Cardiac fibroblast (primary cell): ENCODE measurements around the gene VPS41.
"Not testable (repeated sequence)": the region's sequence is repeated elsewhere in the genome, so short reads cannot be mapped to it uniquely, and the experiment has no call there.

Source experiments
- DNase-seq, 2 donors: peaks; one replicate each; pipeline versions ENCODE4 v3.0.0 to v3.0.0-alpha.2; 2010; ENCODE audit warnings: low read depth in 2 of 2
- H3K4me3 ChIP-seq, 2 donors: replicated peaks in 1 of 2; 1 replicate in 1 of 2; 2 replicates in 1 of 2; pipeline ENCODE4 v1.5.1; 2011; ENCODE audit warnings: low read depth in 2 of 2, low read length in 2 of 2, mild to moderate bottlenecking in 2 of 2, moderate library complexity in 1 of 2
- TF ChIP-seq, protein P1 (sequence below): IDR thresholded peaks from one replicate; pipeline ENCODE4 v1.5.1; 2011; ENCODE audit warnings: low read depth, mild to moderate bottlenecking, low read length, inconsistent platforms

The VPS41 gene

DNA sequence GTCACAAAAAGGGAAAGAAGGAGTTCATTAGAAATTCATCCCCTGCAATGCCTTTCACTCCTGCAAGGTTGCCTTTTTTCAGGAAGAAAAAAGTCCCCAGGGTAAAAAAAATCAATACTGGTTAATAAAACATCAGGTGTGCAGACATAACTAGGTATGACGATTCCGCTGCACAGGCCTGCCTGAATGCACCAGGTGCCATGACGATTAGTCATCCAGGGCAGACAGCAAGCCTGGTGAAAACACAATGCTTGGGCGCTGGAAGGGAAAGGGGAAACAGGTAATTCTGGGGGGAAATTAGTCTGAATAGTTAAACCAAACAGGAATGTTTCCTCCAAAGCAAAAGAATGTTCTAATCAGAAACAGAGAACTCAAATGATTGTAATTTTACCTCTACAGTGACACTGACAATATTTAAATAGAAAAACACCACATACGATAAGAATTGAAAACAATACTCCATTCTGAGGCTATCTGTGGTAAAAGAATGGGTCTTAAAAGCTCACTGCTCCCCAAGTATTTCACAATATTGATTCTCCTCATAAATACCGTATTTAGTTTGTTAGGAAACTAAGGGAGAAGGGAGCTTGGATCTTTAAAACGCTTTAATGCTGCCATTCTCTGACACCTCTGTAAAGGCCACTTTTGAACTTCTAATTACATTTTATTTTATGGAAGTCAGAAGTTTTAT lies 45.2 kb downstream of the VPS41 start:
- no peak for DNase-seq
- TF ChIP-seq, protein P1, sequence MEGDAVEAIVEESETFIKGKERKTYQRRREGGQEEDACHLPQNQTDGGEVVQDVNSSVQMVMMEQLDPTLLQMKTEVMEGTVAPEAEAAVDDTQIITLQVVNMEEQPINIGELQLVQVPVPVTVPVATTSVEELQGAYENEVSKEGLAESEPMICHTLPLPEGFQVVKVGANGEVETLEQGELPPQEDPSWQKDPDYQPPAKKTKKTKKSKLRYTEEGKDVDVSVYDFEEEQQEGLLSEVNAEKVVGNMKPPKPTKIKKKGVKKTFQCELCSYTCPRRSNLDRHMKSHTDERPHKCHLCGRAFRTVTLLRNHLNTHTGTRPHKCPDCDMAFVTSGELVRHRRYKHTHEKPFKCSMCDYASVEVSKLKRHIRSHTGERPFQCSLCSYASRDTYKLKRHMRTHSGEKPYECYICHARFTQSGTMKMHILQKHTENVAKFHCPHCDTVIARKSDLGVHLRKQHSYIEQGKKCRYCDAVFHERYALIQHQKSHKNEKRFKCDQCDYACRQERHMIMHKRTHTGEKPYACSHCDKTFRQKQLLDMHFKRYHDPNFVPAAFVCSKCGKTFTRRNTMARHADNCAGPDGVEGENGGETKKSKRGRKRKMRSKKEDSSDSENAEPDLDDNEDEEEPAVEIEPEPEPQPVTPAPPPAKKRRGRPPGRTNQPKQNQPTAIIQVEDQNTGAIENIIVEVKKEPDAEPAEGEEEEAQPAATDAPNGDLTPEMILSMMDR: no peak
- H3K4me3 ChIP-seq: no peak overlapping the region

DNA sequence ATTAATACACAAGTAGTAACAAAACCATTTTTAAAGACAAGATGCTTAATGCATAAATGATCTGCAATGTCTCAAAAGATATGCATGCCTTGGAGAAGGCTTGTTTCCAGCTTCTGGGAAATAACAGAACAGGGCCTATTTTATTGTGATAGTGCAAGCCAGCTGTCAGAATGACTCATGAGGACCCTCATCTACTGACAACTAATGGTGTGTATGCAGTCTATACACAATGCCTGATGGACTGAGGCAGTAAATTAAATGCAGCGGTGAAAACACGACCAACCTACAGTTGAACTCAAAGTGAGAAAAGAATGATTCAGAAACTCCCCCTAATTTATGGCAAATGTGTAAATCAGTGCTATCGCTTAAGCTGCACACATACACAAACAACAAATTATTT lies 46.3 kb downstream of the VPS41 start:
- H3K4me3 ChIP-seq: no peak overlapping the region
- TF ChIP-seq, protein P1: no peak
- DNase-seq: no peak

- DNase-seq: peak; percentile 42 to 65
- TF ChIP-seq, protein P1: no peak
- no peak overlapping the region for H3K4me3 ChIP-seq
These were observed 50.6 kb downstream of the VPS41 start for GRCh38 chr7:38858259-38858884.

- TF ChIP-seq, protein P1: no peak
- peak; percentile 17 to 30 for DNase-seq
- H3K4me3 ChIP-seq: no peak overlapping the region
These were observed 53.1 kb downstream of the VPS41 start for GRCh38 chr7:38855867-38856266.

DNA sequence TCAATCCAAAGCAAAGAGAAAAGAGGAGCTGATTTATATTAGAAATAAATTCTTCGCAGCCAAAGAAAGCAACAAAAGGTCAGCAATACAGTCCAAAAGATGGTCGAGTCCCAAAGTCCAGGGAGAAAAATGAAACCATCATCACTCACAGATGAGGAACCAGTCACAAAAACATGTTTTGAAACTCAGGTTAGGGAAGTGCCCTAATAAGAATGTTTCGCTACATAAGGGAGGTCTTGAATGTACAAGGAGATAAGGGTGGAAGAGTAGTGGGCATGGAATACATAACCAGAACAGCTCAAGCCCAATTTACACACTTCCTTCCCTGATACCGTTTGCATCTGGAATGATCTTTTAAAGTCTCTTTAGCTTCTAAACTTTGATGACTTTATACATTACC lies 53.6 kb downstream of the VPS41 start:
- TF ChIP-seq, protein P1: no peak
- H3K4me3 ChIP-seq: no peak overlapping the region
- no peak for DNase-seq

GRCh38 chr7:38854947-38855346 lies 54.0 kb downstream of the VPS41 start:
- DNase-seq, H3K4me3 ChIP-seq: not testable (repeated sequence)

DNA sequence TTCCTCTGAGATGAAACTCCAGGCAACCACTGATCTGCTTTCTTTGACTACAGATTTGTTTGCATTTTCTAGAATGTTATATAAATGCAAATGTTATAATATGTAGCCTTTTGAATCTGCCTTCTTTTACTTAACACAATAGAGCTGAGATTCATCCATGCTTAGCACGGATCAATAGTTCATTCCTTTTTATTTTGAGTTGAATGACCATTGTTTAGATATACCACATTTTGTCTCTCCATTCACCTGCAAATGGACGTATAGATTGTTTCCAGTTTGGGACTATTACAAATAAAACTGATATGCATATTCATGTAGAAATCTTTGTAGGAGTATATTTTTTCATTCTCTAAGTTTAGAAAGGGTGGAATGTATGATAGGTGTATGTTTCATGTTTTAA lies 57.7 kb downstream of the VPS41 start:
- TF ChIP-seq, protein P1: no peak
- no peak overlapping the region for H3K4me3 ChIP-seq
- no peak for DNase-seq
